ENCODE data around the gene ARMH2. TPM values are rescaled to one million over a fixed set of nuclear protein-coding genes. Genes with fewer than 3 reads are reported as not detected.

The ARMH2 gene
- polyA plus RNA-seq, 1 donor from 2014 or later, result 0.73 TPM

DNA sequence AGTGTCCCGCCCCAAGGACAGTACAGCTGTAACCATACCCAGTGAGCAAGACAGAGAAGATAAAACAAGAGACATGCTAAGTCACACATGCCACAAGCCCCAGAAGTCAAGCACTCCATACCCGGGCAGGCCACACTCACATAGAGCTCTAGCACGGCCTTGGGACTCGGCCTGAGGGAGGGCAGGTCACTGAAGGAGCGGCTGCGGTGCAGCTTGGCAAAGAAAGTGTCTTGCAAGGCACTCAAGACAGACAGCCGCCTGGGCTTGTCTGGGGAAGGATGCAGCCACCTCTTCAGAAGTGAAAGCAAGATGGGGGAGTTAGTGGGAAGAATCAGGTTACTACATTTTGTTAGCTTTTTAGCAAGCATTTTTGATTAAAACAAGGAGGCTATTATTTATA is 48.7 kb upstream of the ARMH2 start:
- no peak overlapping the region for H3K27ac ChIP-seq (ENCODE audit: low read length)
- H3K9me2 ChIP-seq (ENCODE audit: insufficient read depth, low read length), result no peaks in the 10 kb centered on the region
- no peak overlapping the region for H3K9ac ChIP-seq (ENCODE audit: low read length)
- TF ChIP-seq EZH2 (IDR thresholded peaks at IDR 0.05; ENCODE audit: borderline replicate concordance, insufficient read depth, low read length, poor library complexity, severe bottlenecking) (no peak), MXI1 (conservative IDR thresholded peaks at IDR 0.05; ENCODE audit: poor library complexity, severe bottlenecking) (no peak), RAD21 (conservative IDR thresholded peaks at IDR 0.05) (no peak), REST (IDR thresholded peaks at IDR 0.05; ENCODE audit: borderline replicate concordance) (no peak), POLR2AphosphoS5 (IDR thresholded peaks at IDR 0.05) (no peak), SMC3 (conservative IDR thresholded peaks at IDR 0.05; ENCODE audit: poor library complexity) (no peak), CTCF (IDR thresholded peaks at IDR 0.05; ENCODE audit: poor library complexity, severe bottlenecking) (no peak), EP300 (conservative IDR thresholded peaks at IDR 0.05; ENCODE audit: poor library complexity, severe bottlenecking) (no peak), TAF1 (IDR thresholded peaks at IDR 0.05; ENCODE audit: low read depth) (no peak)
- no peaks in the 10 kb centered on the region for H3F3A ChIP-seq (ENCODE audit: insufficient read depth, low read length, poor library complexity, severe bottlenecking)
- H4K20me1 ChIP-seq (ENCODE audit: insufficient read depth), result no peaks in the 10 kb centered on the region
- H2AFZ ChIP-seq (ENCODE audit: low read depth, low read length), result no peak overlapping the region
- no peak overlapping the region for H3K4me2 ChIP-seq (ENCODE audit: low read length)
- H3K27me3 ChIP-seq (ENCODE audit: insufficient read depth, low read depth, low read length), result no peaks in the 10 kb centered on the region
- H3K9me3 ChIP-seq (ENCODE audit: low read length), result no peaks in the 10 kb centered on the region
- no peaks in the 10 kb centered on the region for H3K79me2 ChIP-seq (replicated peaks; ENCODE audit: insufficient read depth, low read length)
- no peak overlapping the region for H3K4me3 ChIP-seq (ENCODE audit: low read length)
- H3K36me3 ChIP-seq (ENCODE audit: insufficient read depth, low read length), result peaks cover 25% of the 10 kb centered on the region

- H2AFZ ChIP-seq (ENCODE audit: low read depth, low read length), result no peak overlapping the region
- H3K4me3 ChIP-seq (ENCODE audit: low read length), result no peak overlapping the region
- no peaks in the 10 kb centered on the region for H4K20me1 ChIP-seq (ENCODE audit: insufficient read depth)
- H3K9me3 ChIP-seq (ENCODE audit: low read length), result no peaks in the 10 kb centered on the region
- no peak overlapping the region for H3K4me2 ChIP-seq (ENCODE audit: low read length)
- no peaks in the 10 kb centered on the region for H3K27me3 ChIP-seq (ENCODE audit: insufficient read depth, low read depth, low read length)
- no peaks in the 10 kb centered on the region for H3F3A ChIP-seq (ENCODE audit: insufficient read depth, low read length, poor library complexity, severe bottlenecking)
- no peak overlapping the region for H3K27ac ChIP-seq (ENCODE audit: low read length)
- peaks cover 20% of the 10 kb centered on the region for H3K36me3 ChIP-seq (ENCODE audit: insufficient read depth, low read length)
- H3K79me2 ChIP-seq (replicated peaks; ENCODE audit: insufficient read depth, low read length), result no peaks in the 10 kb centered on the region
- TF ChIP-seq MXI1 (conservative IDR thresholded peaks at IDR 0.05; ENCODE audit: poor library complexity, severe bottlenecking), result no peak
- TF ChIP-seq TAF1 (IDR thresholded peaks at IDR 0.05; ENCODE audit: low read depth), result no peak
- TF ChIP-seq EZH2 (IDR thresholded peaks at IDR 0.05; ENCODE audit: borderline replicate concordance, insufficient read depth, low read length, poor library complexity, severe bottlenecking), result no peak
- TF ChIP-seq CTCF (IDR thresholded peaks at IDR 0.05; ENCODE audit: poor library complexity, severe bottlenecking), result no peak
- no peak for TF ChIP-seq RAD21 (conservative IDR thresholded peaks at IDR 0.05)
- TF ChIP-seq REST (IDR thresholded peaks at IDR 0.05; ENCODE audit: borderline replicate concordance), result no peak
- no peak for TF ChIP-seq SMC3 (conservative IDR thresholded peaks at IDR 0.05; ENCODE audit: poor library complexity)
- TF ChIP-seq EP300 (conservative IDR thresholded peaks at IDR 0.05; ENCODE audit: poor library complexity, severe bottlenecking), result no peak
- TF ChIP-seq POLR2AphosphoS5 (IDR thresholded peaks at IDR 0.05), result no peak
- no peak overlapping the region for H3K9ac ChIP-seq (ENCODE audit: low read length)
- H3K9me2 ChIP-seq (ENCODE audit: insufficient read depth, low read length), result no peaks in the 10 kb centered on the region
Measured at GRCh38 chr6:24845578-24845977, 46.9 kb upstream of the ARMH2 start.

All from neural cell (in vitro differentiated cells).